ENCODE measurements around the gene TMBIM4. TPM values are rescaled to one million over a fixed set of nuclear protein-coding genes. Genes with fewer than 3 reads are reported as not detected.
"Not testable (repeated sequence)": the region's sequence is repeated elsewhere in the genome, so short reads cannot be mapped to it uniquely, and the experiment has no call there.

TMBIM4 gene
- total and polyA plus RNA-seq, 2 donors (not counting 3 experiments of a cell fraction or from before 2014, with no cell fraction given) = 74.1 to 370 TPM

DNA sequence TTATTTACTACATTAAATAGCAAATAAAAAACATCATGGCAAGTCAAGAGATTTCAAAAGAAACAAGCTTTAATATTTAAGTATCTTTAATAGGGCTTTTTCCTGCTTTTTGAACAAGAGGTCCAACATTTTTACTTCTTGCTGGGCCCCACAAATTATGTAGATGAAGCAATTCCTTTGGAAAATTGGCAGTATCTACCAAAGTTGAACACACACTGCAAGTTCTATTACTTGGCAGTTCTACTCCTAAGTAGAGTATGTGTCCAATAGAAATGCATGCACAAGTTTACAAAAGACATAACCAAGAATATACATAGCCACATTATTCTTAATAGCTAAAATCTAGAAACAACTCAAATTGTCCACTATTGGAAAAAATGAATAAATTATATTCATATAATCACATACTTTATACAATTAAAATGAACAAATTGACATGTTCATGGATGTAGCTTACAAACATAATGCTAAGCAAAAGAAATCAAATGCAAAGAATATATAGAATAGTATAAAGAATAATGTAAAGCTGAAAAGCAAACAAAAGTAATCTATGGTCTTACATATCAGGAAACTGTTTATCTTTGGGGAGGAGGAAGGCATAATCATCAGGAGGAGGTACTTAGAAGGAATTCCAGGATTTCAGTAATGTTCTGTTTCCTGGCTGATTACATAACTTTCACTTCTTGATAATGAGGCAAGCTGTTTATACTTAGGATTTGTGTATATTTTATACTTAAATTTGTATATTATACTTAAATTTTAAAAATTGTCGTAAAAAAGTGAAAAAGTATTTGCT, 6.5 kb upstream of the TMBIM4 start:
- Histone ChIP-seq H4K20me1 (replicated peaks; ENCODE audit: control insufficient read depth, extremely low read depth, insufficient read depth, low read length) (no peaks in the 10 kb centered on the region), H3K79me2 (ENCODE audit: control insufficient read depth, insufficient read depth, low read length) (no peaks in the 10 kb centered on the region), H3K4me1 (ENCODE audit: control insufficient read depth, extremely low read depth, insufficient read depth, low read length) (peaks cover 12% of the 10 kb centered on the region), H3K27ac (ENCODE audit: insufficient read depth, low read depth, low read length) (no peak overlapping the region), H3K9ac (replicated peaks; ENCODE audit: extremely low read depth, insufficient read depth, low read length) (no peak overlapping the region), H3K9me1 (replicated peaks; ENCODE audit: control insufficient read depth, extremely low read depth, insufficient read depth, low read length) (no peaks in the 10 kb centered on the region), H3K9me3 (replicated peaks; ENCODE audit: control insufficient read depth, insufficient read depth, low read length) (no peaks in the 10 kb centered on the region), H3K4me3 (replicated peaks in 1 of 3; ENCODE audit: insufficient read depth in 1 of 3, low read depth in 1 of 3, low read length in 3 of 3) (no peak overlapping the region), H3K4me2 (ENCODE audit: insufficient read depth, low read length) (peak overlapping the region; percentile 73), H3K27me3 (ENCODE audit: control insufficient read depth in 2 of 2, insufficient read depth in 2 of 2, low read length in 2 of 2) (no peaks in the 10 kb centered on the region), H2AFZ (ENCODE audit: low read depth, low read length) (no peak overlapping the region), H3K36me3 (ENCODE audit: control insufficient read depth in 2 of 2, extremely low read depth in 1 of 2, insufficient read depth in 2 of 2, low read length in 2 of 2) (no peaks in the 10 kb centered on the region)
- CTCF ChIA-PET = interaction anchor here (1.0 to 3.2 kb wide), 7 partner anchors 13 to 93 kb away, joined by 3 to 15 read pairs (median 6); partner anchors contain the start of gene IRAK3
- TF ChIP-seq, protein P1, sequence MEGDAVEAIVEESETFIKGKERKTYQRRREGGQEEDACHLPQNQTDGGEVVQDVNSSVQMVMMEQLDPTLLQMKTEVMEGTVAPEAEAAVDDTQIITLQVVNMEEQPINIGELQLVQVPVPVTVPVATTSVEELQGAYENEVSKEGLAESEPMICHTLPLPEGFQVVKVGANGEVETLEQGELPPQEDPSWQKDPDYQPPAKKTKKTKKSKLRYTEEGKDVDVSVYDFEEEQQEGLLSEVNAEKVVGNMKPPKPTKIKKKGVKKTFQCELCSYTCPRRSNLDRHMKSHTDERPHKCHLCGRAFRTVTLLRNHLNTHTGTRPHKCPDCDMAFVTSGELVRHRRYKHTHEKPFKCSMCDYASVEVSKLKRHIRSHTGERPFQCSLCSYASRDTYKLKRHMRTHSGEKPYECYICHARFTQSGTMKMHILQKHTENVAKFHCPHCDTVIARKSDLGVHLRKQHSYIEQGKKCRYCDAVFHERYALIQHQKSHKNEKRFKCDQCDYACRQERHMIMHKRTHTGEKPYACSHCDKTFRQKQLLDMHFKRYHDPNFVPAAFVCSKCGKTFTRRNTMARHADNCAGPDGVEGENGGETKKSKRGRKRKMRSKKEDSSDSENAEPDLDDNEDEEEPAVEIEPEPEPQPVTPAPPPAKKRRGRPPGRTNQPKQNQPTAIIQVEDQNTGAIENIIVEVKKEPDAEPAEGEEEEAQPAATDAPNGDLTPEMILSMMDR (IDR thresholded peaks at IDR 0.05; ENCODE audit: extremely low read depth in 1 of 2, insufficient read depth in 1 of 2, low read depth in 1 of 2, low read length in 2 of 2) = no peak
- TF ChIP-seq, protein P2, sequence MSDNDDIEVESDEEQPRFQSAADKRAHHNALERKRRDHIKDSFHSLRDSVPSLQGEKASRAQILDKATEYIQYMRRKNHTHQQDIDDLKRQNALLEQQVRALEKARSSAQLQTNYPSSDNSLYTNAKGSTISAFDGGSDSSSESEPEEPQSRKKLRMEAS (IDR thresholded peaks at IDR 0.05; ENCODE audit: insufficient read depth, insufficient read length) = no peak
- TF ChIP-seq JUN (IDR thresholded peaks at IDR 0.05; ENCODE audit: borderline replicate concordance, insufficient read depth, insufficient read length, low read depth) (peak; percentile 21), EZH2 (IDR thresholded peaks at IDR 0.05; ENCODE audit: borderline replicate concordance, low read depth, low read length, severe bottlenecking) (no peak), POLR2A (IDR thresholded peaks at IDR 0.05; ENCODE audit: low read depth, low read length) (no peak), MYC (IDR thresholded peaks at IDR 0.05; ENCODE audit: low read depth, low read length) (no peak), GATA2 (IDR thresholded peaks at IDR 0.05; ENCODE audit: insufficient read depth, insufficient read length, low read depth, low read length) (peak; percentile 48), POLR2AphosphoS5 (IDR thresholded peaks at IDR 0.05; ENCODE audit: insufficient read depth, low read depth, low read length) (no peak), FOS (IDR thresholded peaks at IDR 0.05; ENCODE audit: borderline replicate concordance, insufficient read depth, low read length) (no peak)
- DNase-seq (ENCODE audit: low read depth, low spot score) = peak; percentile 75
- dilution Hi-C loops (cut with MboI; ENCODE audit: extremely low pct_ligation_motif_present, low sequenced_read_pairs) = no loop called here
- POLR2A ChIA-PET = interaction anchor here (0.7 kb wide), 1 partner anchor 31 kb away, joined by 3 read pairs; no protein-coding TSS in a partner anchor
- FAIRE-seq = peak; percentile 85
- intact Hi-C loops (cut with micrococcal nuclease) = no loop called here
- BruUV-seq (replicated peaks) = no TSS peak

- H3K9ac ChIP-seq (replicated peaks; ENCODE audit: extremely low read depth, insufficient read depth, low read length); BruUV-seq (replicated peaks); H3K9me3 ChIP-seq (replicated peaks; ENCODE audit: control insufficient read depth, insufficient read depth, low read length); H3K79me2 ChIP-seq (ENCODE audit: control insufficient read depth, insufficient read depth, low read length); H3K27ac ChIP-seq (ENCODE audit: insufficient read depth, low read depth, low read length); intact Hi-C loops (cut with micrococcal nuclease); H3K27me3 ChIP-seq (ENCODE audit: control insufficient read depth in 2 of 2, insufficient read depth in 2 of 2, low read length in 2 of 2); CTCF ChIA-PET; H4K20me1 ChIP-seq (replicated peaks; ENCODE audit: control insufficient read depth, extremely low read depth, insufficient read depth, low read length); H3K4me3 ChIP-seq (replicated peaks in 1 of 3; ENCODE audit: insufficient read depth in 1 of 3, low read depth in 1 of 3, low read length in 3 of 3); H3K9me1 ChIP-seq (replicated peaks; ENCODE audit: control insufficient read depth, extremely low read depth, insufficient read depth, low read length); H3K4me2 ChIP-seq (ENCODE audit: insufficient read depth, low read length); POLR2A ChIA-PET; H3K36me3 ChIP-seq (ENCODE audit: control insufficient read depth in 2 of 2, extremely low read depth in 1 of 2, insufficient read depth in 2 of 2, low read length in 2 of 2); H2AFZ ChIP-seq (ENCODE audit: low read depth, low read length); DNase-seq (ENCODE audit: low read depth, low spot score); dilution Hi-C loops (cut with MboI; ENCODE audit: extremely low pct_ligation_motif_present, low sequenced_read_pairs): not testable (repeated sequence)
- peaks cover 12% of the 10 kb centered on the region for H3K4me1 ChIP-seq (ENCODE audit: control insufficient read depth, extremely low read depth, insufficient read depth, low read length)
- FAIRE-seq = peak; percentile 28
Measured at GRCh38 chr12:66174391-66175325, 4.9 kb upstream of the TMBIM4 start.
